Amygdala (tissue), 56 donors: ENCODE data around the gene ENTPD6.
"Not testable (repeated sequence)": the region's sequence is repeated elsewhere in the genome, so short reads cannot be mapped to it uniquely, and the experiment has no call there.

Experiments used
- DNase-seq, 56 donors: peaks; one replicate each; lab custom pipeline; 2025; lab: John Stamatoyannopoulos, UW

ENTPD6 gene

DNA sequence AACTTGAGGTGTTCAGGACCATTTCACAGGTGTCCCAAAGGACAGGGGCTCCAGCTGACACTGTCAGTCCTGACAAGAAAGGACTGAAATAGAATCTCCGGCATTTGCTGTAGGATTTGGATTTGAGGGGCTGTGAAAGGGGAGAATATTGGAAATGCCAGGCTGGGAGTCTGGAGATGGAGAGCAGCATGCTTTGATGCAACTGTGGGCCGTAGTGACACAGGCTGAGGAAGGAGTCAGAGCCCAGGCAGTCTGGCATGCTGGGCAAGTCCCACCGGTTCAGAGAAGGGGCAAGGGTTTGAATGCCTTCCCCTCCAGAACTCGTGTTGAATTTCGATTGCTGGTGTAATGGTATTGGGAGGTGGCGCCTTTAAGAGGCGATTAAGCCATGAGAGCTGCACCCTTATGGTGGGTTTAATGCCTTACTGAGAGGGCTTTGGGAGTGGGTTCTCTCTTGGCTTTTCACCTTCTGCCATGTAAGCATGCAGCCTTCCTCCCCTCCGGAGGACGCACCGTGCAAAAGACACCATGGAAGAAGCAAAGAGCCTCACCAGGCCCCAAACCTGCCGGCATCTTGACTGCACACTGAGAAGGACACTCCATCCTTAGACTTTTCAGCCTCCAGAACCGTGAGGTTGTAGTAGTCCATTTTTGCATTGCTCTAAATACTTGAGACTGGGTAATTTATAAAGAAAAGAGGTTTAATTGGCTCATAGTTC is 43.0 kb downstream of the ENTPD6 start:
- DNase-seq = no peak

DNA sequence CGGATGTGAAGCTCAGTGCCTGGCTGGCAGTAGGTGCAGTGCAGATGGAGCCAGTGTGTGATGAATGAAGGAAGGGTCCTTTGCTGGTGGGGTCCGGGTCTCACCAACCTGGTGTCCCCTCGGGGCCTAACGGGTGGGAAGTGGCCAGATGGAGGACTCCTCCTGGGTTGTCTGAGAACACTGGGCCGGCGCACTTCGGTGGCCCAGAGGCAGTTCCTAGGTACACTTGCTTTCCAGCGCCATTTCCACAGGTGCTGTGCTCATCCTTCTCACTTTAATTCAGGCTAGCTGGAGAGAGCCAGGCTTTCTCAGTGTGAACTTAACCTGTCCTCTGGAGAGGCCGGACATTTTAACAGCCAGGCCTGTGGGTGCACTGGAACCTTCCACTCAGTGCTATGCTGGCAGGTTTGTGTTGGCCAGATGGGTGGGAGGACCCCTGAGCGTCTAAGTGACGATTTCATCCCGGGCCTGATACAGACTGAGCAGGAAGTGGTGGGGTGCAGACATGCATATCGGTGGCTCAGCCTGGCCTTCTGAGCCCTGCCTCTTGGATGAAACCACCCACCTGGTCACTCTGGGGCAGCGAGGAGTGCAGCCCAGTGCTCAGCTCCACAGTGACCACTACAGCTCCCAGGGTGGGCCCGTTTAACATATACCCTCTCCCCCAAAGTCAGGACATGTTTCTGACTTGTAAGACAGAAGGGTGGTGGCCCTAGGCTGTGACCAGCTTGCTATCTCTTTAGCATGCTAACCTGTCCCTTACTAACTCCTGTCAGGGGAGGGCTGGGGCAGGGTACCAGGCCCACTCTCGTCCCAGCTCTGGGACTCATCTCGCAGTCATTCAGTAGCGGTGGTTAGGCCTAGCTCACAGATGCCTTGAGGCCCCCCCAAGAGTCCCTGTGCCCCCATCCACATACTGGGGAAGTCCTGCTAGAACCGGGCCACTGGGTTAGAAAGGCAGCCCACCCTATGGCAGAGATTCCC is 44.2 kb downstream of the ENTPD6 start:
- DNase-seq = no peak

GRCh38 chr20:25240851-25241658 is 45.5 kb downstream of the ENTPD6 start:
- DNase-seq = not testable (repeated sequence)

DNA sequence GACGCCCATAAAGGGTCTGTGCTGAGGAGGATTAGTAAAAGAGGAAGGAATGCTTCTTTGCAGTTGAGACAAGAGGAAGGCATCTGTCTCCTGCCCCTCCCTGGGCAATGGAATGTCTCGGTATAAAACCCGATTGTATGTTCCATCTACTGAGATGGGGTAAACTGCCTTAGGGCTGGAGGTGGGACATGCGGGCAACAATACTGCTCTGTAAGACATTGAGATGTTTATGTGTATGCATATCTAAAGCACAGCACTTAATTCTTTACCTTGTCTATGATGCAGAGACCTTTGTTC is 46.1 kb downstream of the ENTPD6 start:
- DNase-seq = not testable (repeated sequence)

- DNase-seq = no peak
Observed at GRCh38 chr20:25242231-25242630, 46.7 kb downstream of the ENTPD6 start.

DNA sequence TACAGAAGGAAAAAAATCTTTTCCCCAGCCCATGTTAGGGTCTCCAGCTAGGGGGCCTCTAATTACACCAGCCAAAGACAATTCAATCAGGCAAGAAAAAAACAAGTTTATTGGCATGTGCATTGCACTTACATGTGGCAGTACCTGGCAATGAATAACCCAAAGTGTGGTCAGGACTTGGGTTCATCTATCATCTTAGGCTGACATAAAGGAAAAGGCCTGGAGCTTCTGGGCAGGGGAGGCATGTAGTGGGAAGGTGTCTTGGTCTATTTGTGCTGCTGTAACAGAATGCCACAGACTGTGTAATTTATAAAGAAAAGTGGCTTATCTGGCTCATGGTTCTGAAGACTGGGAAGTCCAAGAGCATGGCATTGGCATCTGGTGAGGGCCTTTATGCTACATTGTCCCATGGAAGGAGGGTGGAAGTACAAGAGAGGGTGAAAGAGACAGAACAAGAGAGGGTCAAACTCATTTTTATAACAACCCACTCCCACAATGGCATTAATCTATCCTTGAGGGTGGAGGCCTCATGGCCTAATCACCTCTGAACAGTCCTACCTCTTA is 48.0 kb downstream of the ENTPD6 start:
- no peak for DNase-seq

DNA sequence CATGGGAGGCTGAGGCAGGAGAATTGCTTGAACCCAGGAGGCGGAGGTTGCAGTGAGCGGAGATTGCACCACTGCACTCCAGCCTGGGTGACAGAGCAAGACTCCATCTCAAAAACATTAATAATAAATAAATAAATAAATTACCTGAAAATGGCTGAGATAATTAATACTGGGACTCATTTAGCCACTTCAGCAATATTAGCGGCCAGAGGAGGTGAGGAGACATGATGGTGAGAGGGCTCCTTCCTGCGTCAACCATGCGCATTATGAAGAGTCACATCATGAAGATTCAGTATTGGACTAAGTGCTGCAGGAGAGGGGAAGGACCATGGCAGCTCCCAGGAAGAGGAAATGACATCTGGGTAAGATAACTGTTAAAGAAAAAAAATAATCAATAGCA is 49.5 kb downstream of the ENTPD6 start:
- no peak for DNase-seq

- no peak for DNase-seq
Observed at GRCh38 chr20:25245461-25245860, 49.9 kb downstream of the ENTPD6 start.

- DNase-seq = no peak
Observed at GRCh38 chr20:25246182-25246999, 50.9 kb downstream of the ENTPD6 start.

DNA sequence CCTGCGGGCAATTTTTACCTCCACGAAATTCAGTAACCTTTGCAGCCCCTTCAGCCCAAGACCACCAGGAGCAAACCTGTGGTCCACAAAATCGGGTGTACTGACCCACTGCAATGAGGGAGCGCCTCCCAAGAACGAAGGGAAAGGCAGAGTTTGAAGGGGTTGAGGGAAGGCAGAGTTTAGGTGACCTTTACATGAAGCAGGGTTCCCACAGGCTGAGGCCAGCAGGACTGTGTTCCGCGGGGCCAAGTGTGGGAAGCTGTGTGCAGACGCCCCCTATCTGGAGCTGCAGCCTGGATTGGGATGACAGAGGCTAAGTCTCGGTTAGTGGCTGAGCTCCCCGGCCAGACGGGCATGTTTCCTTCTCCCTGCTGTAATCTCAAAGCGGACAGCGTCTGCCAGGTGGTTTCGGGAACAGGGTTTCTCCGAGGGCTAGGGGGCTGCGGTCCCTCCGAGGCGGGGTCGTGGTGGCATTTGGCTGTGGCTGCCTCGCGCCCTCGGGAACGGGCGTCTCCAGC is 51.5 kb downstream of the ENTPD6 start:
- peak in 39 of 56 donors; percentile 15 to 72 (median 51) for DNase-seq

DNA sequence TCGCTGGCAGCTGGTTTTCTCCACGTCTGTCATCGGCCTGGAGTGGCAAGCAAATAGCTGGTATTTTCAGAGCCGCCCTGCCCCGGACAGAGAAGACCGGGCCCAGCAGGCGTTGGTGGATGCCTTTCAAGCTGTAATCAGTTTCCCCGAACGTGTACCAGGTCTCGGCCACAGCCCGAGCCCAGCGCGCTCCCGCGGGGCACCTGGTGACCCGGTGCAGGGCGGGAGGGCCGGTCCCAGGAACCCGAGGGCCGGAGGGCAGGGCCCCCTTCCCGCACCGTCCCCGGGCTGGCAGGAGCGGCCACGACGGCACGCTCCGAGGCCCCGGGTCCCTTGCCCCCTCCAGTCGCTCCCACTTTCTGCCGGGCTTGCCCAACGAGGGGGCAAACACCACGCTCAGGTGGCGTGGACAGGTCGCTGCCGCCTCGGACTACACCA is 52.0 kb downstream of the ENTPD6 start:
- peak in 4 of 56 donors; percentile 40 to 73 (median 64) for DNase-seq

DNA sequence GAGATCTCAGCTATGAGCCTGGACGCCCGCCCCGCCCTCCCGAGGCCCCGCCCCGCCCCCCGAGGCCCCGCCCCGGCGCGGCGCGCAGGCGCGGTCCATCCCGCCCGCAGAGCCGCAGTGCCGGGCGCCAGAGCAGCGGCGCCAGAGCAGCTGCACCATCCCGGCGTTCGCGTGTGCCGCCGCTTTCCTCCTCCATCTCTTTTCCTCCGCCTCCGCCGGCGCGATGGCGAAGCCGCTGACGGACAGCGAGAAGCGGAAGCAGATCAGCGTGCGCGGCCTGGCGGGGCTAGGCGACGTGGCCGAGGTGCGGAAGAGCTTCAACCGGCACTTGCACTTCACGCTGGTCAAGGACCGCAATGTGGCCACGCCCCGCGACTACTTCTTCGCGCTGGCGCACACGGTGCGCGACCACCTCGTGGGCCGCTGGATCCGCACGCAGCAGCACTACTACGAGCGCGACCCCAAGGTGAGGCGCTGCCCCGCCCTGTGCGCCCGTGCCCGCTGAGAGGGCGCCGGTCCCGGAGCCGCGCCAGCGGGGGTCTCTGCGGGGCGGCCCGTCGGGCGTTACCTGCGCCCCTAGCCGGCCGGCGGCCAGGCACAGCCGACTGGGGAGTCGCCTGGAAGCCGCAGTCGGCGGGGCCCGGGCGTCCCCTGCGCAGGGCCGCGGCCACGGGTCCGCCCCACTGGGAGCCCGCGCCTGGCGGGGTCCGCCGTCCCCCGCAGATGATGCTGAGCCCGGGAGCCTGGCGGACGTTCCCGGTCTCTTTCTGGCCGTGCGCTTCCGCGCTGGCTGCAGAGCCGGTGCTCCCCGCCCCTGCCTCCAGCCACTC is 52.7 kb downstream of the ENTPD6 start, which contains the start of gene PYGB:
Gene PYGB, plus strand, starts transcription at position 130 of the 830 bp plus-strand sequence. Its CDS starts 94 bp downstream, at position 224.
- peak in 54 of 56 donors; percentile 17 to 87 (median 72) for DNase-seq

DNA sequence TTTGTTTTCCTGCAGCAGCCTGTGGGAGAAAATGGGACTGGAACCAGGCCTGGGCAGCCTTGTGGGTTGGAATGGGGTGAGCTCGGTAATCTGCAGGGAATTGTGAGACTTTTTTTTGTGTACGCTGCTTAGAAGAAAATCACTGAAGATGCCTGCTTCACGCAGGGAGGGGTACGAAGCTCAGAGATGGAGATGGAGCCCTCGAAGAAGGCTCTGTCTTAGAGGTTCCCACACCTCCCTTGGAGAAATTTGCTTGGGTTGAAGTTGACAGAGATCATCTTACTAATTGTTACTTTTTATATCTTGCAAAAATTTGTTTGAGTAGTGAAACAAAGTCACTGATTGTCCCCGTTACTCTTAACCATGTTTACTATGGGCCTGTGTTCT is 53.3 kb downstream of the ENTPD6 start:
- peak in 7 of 56 donors; percentile 19 to 68 (median 39) for DNase-seq

DNA sequence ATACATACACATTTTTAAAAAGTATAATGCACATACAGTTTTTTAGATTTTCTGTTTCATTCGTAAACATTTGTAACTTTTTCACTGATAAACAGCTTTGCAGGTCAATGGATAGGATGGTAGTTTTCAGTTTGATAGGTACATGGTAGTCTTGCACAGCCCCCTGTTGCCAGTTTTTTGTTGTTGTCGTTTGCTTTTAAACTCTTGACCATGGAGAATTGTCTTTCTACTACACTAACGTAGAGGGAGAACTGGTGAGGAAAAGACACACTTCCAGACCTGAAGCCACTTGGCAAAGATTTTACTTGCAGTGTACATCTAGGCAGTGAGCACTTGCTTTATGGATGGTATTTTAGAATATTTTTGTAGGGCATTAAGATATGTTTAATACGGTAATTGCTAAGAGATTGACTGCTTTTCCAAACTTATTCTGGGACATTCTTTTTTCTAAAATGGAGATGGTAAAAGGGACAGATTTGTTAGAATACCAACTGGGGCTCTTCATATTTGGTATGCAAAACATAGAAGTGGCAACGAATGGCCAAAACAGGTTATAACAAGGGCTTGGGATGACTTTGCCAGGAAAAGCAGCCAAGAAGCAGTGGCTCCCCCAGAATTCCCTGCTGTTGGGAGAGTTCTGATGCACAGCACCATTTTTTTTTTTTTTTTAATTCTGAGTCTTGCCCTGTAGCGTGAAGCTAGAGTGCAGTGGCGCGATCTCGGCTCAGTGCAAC is 53.9 kb downstream of the ENTPD6 start:
- DNase-seq = peak in 8 of 56 donors; percentile 25 to 51 (median 32)

DNA sequence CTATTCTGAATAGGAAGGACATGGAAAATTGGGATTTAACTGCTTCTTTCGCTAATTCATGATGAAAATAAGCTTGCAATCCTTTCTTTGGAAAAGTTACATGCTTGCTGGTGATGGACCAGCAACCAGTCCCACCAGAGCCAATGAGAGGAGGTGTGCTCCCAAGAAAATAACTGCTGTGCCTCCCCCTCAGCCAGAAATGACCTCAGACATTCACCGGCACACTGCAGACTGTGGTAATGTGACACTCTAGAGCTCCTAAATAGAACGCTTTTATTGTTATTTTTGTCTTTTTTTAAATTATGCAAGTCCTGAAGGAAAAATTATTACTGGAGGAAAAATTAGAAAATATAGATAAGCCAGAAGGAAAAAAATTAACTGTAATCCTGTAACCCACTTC is 55.0 kb downstream of the ENTPD6 start:
- peak in 1 of 56 donors; percentile 18 for DNase-seq

GRCh38 chr20:25251019-25251418 is 55.5 kb downstream of the ENTPD6 start:
- no peak for DNase-seq

DNA sequence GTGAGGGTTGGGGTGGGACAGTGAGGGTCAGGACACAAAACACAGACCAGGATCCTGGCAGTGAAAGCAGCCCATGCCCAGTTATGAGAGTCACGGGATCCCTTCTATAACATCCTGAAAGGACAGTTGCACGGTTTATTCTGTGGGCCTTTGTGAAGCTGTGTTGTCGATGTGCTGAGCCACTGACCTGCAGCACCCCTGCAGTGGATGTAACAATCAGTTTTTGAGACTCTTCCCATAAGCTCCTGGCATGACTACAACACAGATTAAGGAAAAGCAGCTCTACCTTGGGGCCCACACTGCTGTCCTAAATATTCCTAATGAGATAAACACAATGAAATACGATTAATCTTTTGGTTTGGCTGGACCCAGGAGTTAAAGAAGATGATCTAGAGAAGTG is 56.0 kb downstream of the ENTPD6 start:
- DNase-seq = peak in 1 of 56 donors; percentile 27
